Measurements from ENCODE around the gene CTU1.

The CTU1 gene

GRCh38 chr19:51124216-51124615 lies 16.0 kb upstream of the CTU1 start:
- TF ChIP-seq ZFX (IDR thresholded peaks at IDR 0.05) (no peak), CTCF (conservative IDR thresholded peaks at IDR 0.05) (no peak)
- H3K27ac ChIP-seq = no peak overlapping the region

GRCh38 chr19:51123802-51124201 lies 15.6 kb upstream of the CTU1 start:
- H3K27ac ChIP-seq = no peak overlapping the region
- no peak for TF ChIP-seq CTCF (conservative IDR thresholded peaks at IDR 0.05)
- no peak for TF ChIP-seq ZFX (IDR thresholded peaks at IDR 0.05)

GRCh38 chr19:51123381-51123800 lies 15.2 kb upstream of the CTU1 start:
- no peak overlapping the region for H3K27ac ChIP-seq
- TF ChIP-seq ZFX (IDR thresholded peaks at IDR 0.05) = no peak
- no peak for TF ChIP-seq CTCF (conservative IDR thresholded peaks at IDR 0.05)

- no peak overlapping the region for H3K27ac ChIP-seq
- TF ChIP-seq CTCF (conservative IDR thresholded peaks at IDR 0.05) = no peak
- TF ChIP-seq ZFX (IDR thresholded peaks at IDR 0.05) = no peak
Measured at GRCh38 chr19:51122112-51122981, 14.1 kb upstream of the CTU1 start.

- TF ChIP-seq CTCF (conservative IDR thresholded peaks at IDR 0.05) = no peak
- TF ChIP-seq ZFX (IDR thresholded peaks at IDR 0.05) = no peak
Measured at GRCh38 chr19:51121257-51121656, 13.0 kb upstream of the CTU1 start.

GRCh38 chr19:51120160-51120559 lies 12.0 kb upstream of the CTU1 start:
- TF ChIP-seq ZFX (IDR thresholded peaks at IDR 0.05) (no peak), CTCF (conservative IDR thresholded peaks at IDR 0.05) (no peak)

More at GRCh38 chr19:51121257-51121656, 13.0 kb upstream of the CTU1 start:
- no peak overlapping the region for H3K27ac ChIP-seq

GRCh38 chr19:51119611-51120010 lies 11.4 kb upstream of the CTU1 start:
- H3K27ac ChIP-seq = no peak overlapping the region
- no peak for TF ChIP-seq ZFX (IDR thresholded peaks at IDR 0.05)
- no peak for TF ChIP-seq CTCF (conservative IDR thresholded peaks at IDR 0.05)

More at GRCh38 chr19:51120160-51120559, 12.0 kb upstream of the CTU1 start:
- H3K27ac ChIP-seq = no peak overlapping the region
